IPS-NIHi11 (cell line): ENCODE measurements around the gene IRAG1.

Experiments used
- DNase-seq: peaks from one replicate; pipeline ENCODE4 v3.0.0; 2012; ENCODE audit warnings: mixed read lengths, low spot score

The IRAG1 gene

GRCh38 chr11:10693509-10694081, at the start of gene IRAG1:
IRAG1 (minus strand) TSS chr11:10693755; CDS start chr11:10693602, 153 bp downstream.
- peak; percentile 58 for DNase-seq

- no peak for DNase-seq
Observed at GRCh38 chr11:10742460-10743208, 49.1 kb upstream of the IRAG1 start.

- peak; percentile 96 for DNase-seq
Observed at GRCh38 chr11:10735481-10736475, 42.2 kb upstream of the IRAG1 start.

GRCh38 chr11:10731064-10731680, 37.6 kb upstream of the IRAG1 start:
- DNase-seq, result no peak

- no peak for DNase-seq
Observed at GRCh38 chr11:10730151-10730550, 36.6 kb upstream of the IRAG1 start.

GRCh38 chr11:10728789-10729472, 35.4 kb upstream of the IRAG1 start:
- peak; percentile 73 for DNase-seq

GRCh38 chr11:10728154-10728553, 34.6 kb upstream of the IRAG1 start:
- DNase-seq, result no peak

- no peak for DNase-seq
Observed at GRCh38 chr11:10727146-10727851, 33.7 kb upstream of the IRAG1 start.

GRCh38 chr11:10725907-10726253, 32.3 kb upstream of the IRAG1 start:
- no peak for DNase-seq

- DNase-seq, result no peak
Observed at GRCh38 chr11:10725114-10725906, 31.8 kb upstream of the IRAG1 start.

GRCh38 chr11:10722307-10722706, 28.8 kb upstream of the IRAG1 start:
- no peak for DNase-seq

GRCh38 chr11:10720881-10721376, 27.4 kb upstream of the IRAG1 start:
- DNase-seq, result no peak

GRCh38 chr11:10719616-10720015, 26.1 kb upstream of the IRAG1 start:
- no peak for DNase-seq

- no peak for DNase-seq
Observed at GRCh38 chr11:10716543-10717259, 23.1 kb upstream of the IRAG1 start.

GRCh38 chr11:10716122-10716521, 22.6 kb upstream of the IRAG1 start:
- DNase-seq, result no peak

- DNase-seq, result no peak
Observed at GRCh38 chr11:10715571-10715970, 22.0 kb upstream of the IRAG1 start.

GRCh38 chr11:10709299-10710086, 15.9 kb upstream of the IRAG1 start:
- no peak for DNase-seq

GRCh38 chr11:10708131-10708530, 14.6 kb upstream of the IRAG1 start:
- no peak for DNase-seq
